SK-N-DZ (cell line): ENCODE results near the gene ZNF362.

Experiments
- DNase-seq: peaks from one replicate; pipeline ENCODE4 v3.0.0-alpha.2; 2015; ENCODE audit warnings: low spot score

The ZNF362 gene

GRCh38 chr1:33267468-33268205 lies 11.3 kb downstream of the ZNF362 start:
- no peak for DNase-seq

GRCh38 chr1:33268457-33268856 lies 12.2 kb downstream of the ZNF362 start:
- DNase-seq: no peak

- DNase-seq: no peak
These were observed 12.8 kb downstream of the ZNF362 start for GRCh38 chr1:33268927-33269610.

- DNase-seq: no peak
These were observed 13.3 kb downstream of the ZNF362 start for GRCh38 chr1:33269621-33270020.

GRCh38 chr1:33270379-33270778 lies 14.1 kb downstream of the ZNF362 start:
- no peak for DNase-seq

GRCh38 chr1:33270808-33271465 lies 14.6 kb downstream of the ZNF362 start:
- no peak for DNase-seq

GRCh38 chr1:33271666-33272505 lies 15.6 kb downstream of the ZNF362 start:
- DNase-seq: no peak

- DNase-seq: no peak
These were observed 16.2 kb downstream of the ZNF362 start for GRCh38 chr1:33272509-33272908.

- no peak for DNase-seq
These were observed 16.6 kb downstream of the ZNF362 start for GRCh38 chr1:33272930-33273329.

GRCh38 chr1:33273406-33273805 lies 17.1 kb downstream of the ZNF362 start:
- no peak for DNase-seq

- no peak for DNase-seq
These were observed 17.7 kb downstream of the ZNF362 start for GRCh38 chr1:33273961-33274371.

- no peak for DNase-seq
These were observed 18.2 kb downstream of the ZNF362 start for GRCh38 chr1:33274446-33274845.

GRCh38 chr1:33275195-33275594 lies 18.9 kb downstream of the ZNF362 start:
- no peak for DNase-seq

GRCh38 chr1:33275706-33276572 lies 19.6 kb downstream of the ZNF362 start:
- no peak for DNase-seq

- no peak for DNase-seq
These were observed 20.4 kb downstream of the ZNF362 start for GRCh38 chr1:33276573-33277298.

GRCh38 chr1:33277488-33278084 lies 21.3 kb downstream of the ZNF362 start:
- no peak for DNase-seq

GRCh38 chr1:33280091-33280661 lies 23.9 kb downstream of the ZNF362 start:
- no peak for DNase-seq

- DNase-seq: no peak
These were observed 25.4 kb downstream of the ZNF362 start for GRCh38 chr1:33281554-33282303.

GRCh38 chr1:33282791-33283190 lies 26.5 kb downstream of the ZNF362 start:
- DNase-seq: no peak
